ENCODE measurements around the gene EGFLAM. TPM values are rescaled to one million over a fixed set of nuclear protein-coding genes. Genes with fewer than 3 reads are reported as not detected.

The EGFLAM gene
- total and polyA plus RNA-seq, 9 donors: 29.3 to 40.1 (median 36.5) TPM

GRCh38 chr5:38434966-38435705, 176.8 kb downstream of the EGFLAM start:
- Histone ChIP-seq H3K4me1 (ENCODE audit: control insufficient read depth, insufficient read depth, low read length) (peaks cover 24% of the 10 kb centered on the region), H3K27me3 (ENCODE audit: control insufficient read depth, insufficient read depth, low read length) (no peaks in the 10 kb centered on the region), H3K36me3 (ENCODE audit: control insufficient read depth, insufficient read depth, low read length) (no peaks in the 10 kb centered on the region), H3K27ac (ENCODE audit: low read length) (no peak overlapping the region), H3K9me3 (replicated peaks; ENCODE audit: control insufficient read depth, low read depth, low read length) (no peaks in the 10 kb centered on the region), H3K4me3 (ENCODE audit: low read length) (no peak overlapping the region)
- WGBS (ENCODE audit: insufficient coverage): 80% methylated on average over 1 of the region's 7 CpGs
- DNase-seq: no peak

- Histone ChIP-seq H3K4me3 (ENCODE audit: low read length) (no peak overlapping the region), H3K27me3 (ENCODE audit: control insufficient read depth, insufficient read depth, low read length) (no peaks in the 10 kb centered on the region), H3K27ac (ENCODE audit: low read length) (no peak overlapping the region), H3K9me3 (replicated peaks; ENCODE audit: control insufficient read depth, low read depth, low read length) (no peaks in the 10 kb centered on the region), H3K36me3 (ENCODE audit: control insufficient read depth, insufficient read depth, low read length) (no peaks in the 10 kb centered on the region), H3K4me1 (ENCODE audit: control insufficient read depth, insufficient read depth, low read length) (peaks cover 14% of the 10 kb centered on the region)
- WGBS (ENCODE audit: insufficient coverage): no CpG with 5 or more reads among the region's 1 CpG
- no peak for DNase-seq
These were observed 180.4 kb downstream of the EGFLAM start for GRCh38 chr5:38438757-38439156.

- peaks cover 19% of the 10 kb centered on the region for H3K4me1 ChIP-seq (ENCODE audit: control insufficient read depth, insufficient read depth, low read length)
- WGBS (ENCODE audit: insufficient coverage): 0% methylated on average over 3 of the region's 9 CpGs
- no peak overlapping the region for H3K27ac ChIP-seq (ENCODE audit: low read length)
- peak; percentile 97 for DNase-seq
- no peaks in the 10 kb centered on the region for H3K9me3 ChIP-seq (replicated peaks; ENCODE audit: control insufficient read depth, low read depth, low read length)
- no peaks in the 10 kb centered on the region for H3K27me3 ChIP-seq (ENCODE audit: control insufficient read depth, insufficient read depth, low read length)
- H3K4me3 ChIP-seq (ENCODE audit: low read length): no peak overlapping the region
- H3K36me3 ChIP-seq (ENCODE audit: control insufficient read depth, insufficient read depth, low read length): no peaks in the 10 kb centered on the region
These were observed 183.3 kb downstream of the EGFLAM start for GRCh38 chr5:38441453-38442246.

GRCh38 chr5:38442247-38442573, 183.9 kb downstream of the EGFLAM start:
- peaks cover 20% of the 10 kb centered on the region for H3K4me1 ChIP-seq (ENCODE audit: control insufficient read depth, insufficient read depth, low read length)
- no peaks in the 10 kb centered on the region for H3K36me3 ChIP-seq (ENCODE audit: control insufficient read depth, insufficient read depth, low read length)
- WGBS (ENCODE audit: insufficient coverage): no CpG with 5 or more reads among the region's 2 CpGs
- no peak overlapping the region for H3K4me3 ChIP-seq (ENCODE audit: low read length)
- no peak for DNase-seq
- no peaks in the 10 kb centered on the region for H3K27me3 ChIP-seq (ENCODE audit: control insufficient read depth, insufficient read depth, low read length)
- no peaks in the 10 kb centered on the region for H3K9me3 ChIP-seq (replicated peaks; ENCODE audit: control insufficient read depth, low read depth, low read length)
- no peak overlapping the region for H3K27ac ChIP-seq (ENCODE audit: low read length)

GRCh38 chr5:38443390-38443789, 185.0 kb downstream of the EGFLAM start:
- Histone ChIP-seq H3K27ac (ENCODE audit: low read length) (no peak overlapping the region), H3K4me1 (ENCODE audit: control insufficient read depth, insufficient read depth, low read length) (peaks cover 27% of the 10 kb centered on the region), H3K27me3 (ENCODE audit: control insufficient read depth, insufficient read depth, low read length) (no peaks in the 10 kb centered on the region), H3K9me3 (replicated peaks; ENCODE audit: control insufficient read depth, low read depth, low read length) (no peaks in the 10 kb centered on the region), H3K36me3 (ENCODE audit: control insufficient read depth, insufficient read depth, low read length) (no peaks in the 10 kb centered on the region), H3K4me3 (ENCODE audit: low read length) (no peak overlapping the region)
- DNase-seq: no peak
- 83% methylated on average over 2 of the region's 7 CpGs for WGBS (ENCODE audit: insufficient coverage)

GRCh38 chr5:38445374-38446028, 187.1 kb downstream of the EGFLAM start:
- no peaks in the 10 kb centered on the region for H3K9me3 ChIP-seq (replicated peaks; ENCODE audit: control insufficient read depth, low read depth, low read length)
- peak; percentile 52 for DNase-seq
- H3K4me1 ChIP-seq (ENCODE audit: control insufficient read depth, insufficient read depth, low read length): peaks cover 35% of the 10 kb centered on the region
- no peaks in the 10 kb centered on the region for H3K36me3 ChIP-seq (ENCODE audit: control insufficient read depth, insufficient read depth, low read length)
- H3K27ac ChIP-seq (ENCODE audit: low read length): peak overlapping the region; percentile 78
- peak overlapping the region; percentile 39 for H3K4me3 ChIP-seq (ENCODE audit: low read length)
- no peaks in the 10 kb centered on the region for H3K27me3 ChIP-seq (ENCODE audit: control insufficient read depth, insufficient read depth, low read length)
- 50% methylated on average over 16 of the region's 24 CpGs for WGBS (ENCODE audit: insufficient coverage)

- H3K27me3 ChIP-seq (ENCODE audit: control insufficient read depth, insufficient read depth, low read length): no peaks in the 10 kb centered on the region
- no peaks in the 10 kb centered on the region for H3K36me3 ChIP-seq (ENCODE audit: control insufficient read depth, insufficient read depth, low read length)
- peaks cover 41% of the 10 kb centered on the region for H3K4me1 ChIP-seq (ENCODE audit: control insufficient read depth, insufficient read depth, low read length)
- no peaks in the 10 kb centered on the region for H3K9me3 ChIP-seq (replicated peaks; ENCODE audit: control insufficient read depth, low read depth, low read length)
- 73% methylated on average over 20 of the region's 21 CpGs for WGBS (ENCODE audit: insufficient coverage)
- H3K27ac ChIP-seq (ENCODE audit: low read length): peak overlapping the region; percentile 78
- DNase-seq: peak; percentile 44
- H3K4me3 ChIP-seq (ENCODE audit: low read length): peak overlapping the region; percentile 39
These were observed 187.7 kb downstream of the EGFLAM start for GRCh38 chr5:38446029-38446522.

- peaks cover 44% of the 10 kb centered on the region for H3K4me1 ChIP-seq (ENCODE audit: control insufficient read depth, insufficient read depth, low read length)
- WGBS (ENCODE audit: insufficient coverage): no CpG with 5 or more reads among the region's 2 CpGs
- no peaks in the 10 kb centered on the region for H3K9me3 ChIP-seq (replicated peaks; ENCODE audit: control insufficient read depth, low read depth, low read length)
- H3K27ac ChIP-seq (ENCODE audit: low read length): peak overlapping the region; percentile 78
- DNase-seq: peak; percentile 60
- no peaks in the 10 kb centered on the region for H3K27me3 ChIP-seq (ENCODE audit: control insufficient read depth, insufficient read depth, low read length)
- H3K36me3 ChIP-seq (ENCODE audit: control insufficient read depth, insufficient read depth, low read length): no peaks in the 10 kb centered on the region
- no peak overlapping the region for H3K4me3 ChIP-seq (ENCODE audit: low read length)
These were observed 188.7 kb downstream of the EGFLAM start for GRCh38 chr5:38447056-38447455.

- H3K27me3 ChIP-seq (ENCODE audit: control insufficient read depth, insufficient read depth, low read length): no peaks in the 10 kb centered on the region
- peak overlapping the region; percentile 23 for H3K27ac ChIP-seq (ENCODE audit: low read length)
- no peak overlapping the region for H3K4me3 ChIP-seq (ENCODE audit: low read length)
- H3K36me3 ChIP-seq (ENCODE audit: control insufficient read depth, insufficient read depth, low read length): peaks cover 4% of the 10 kb centered on the region
- 37% methylated on average over 2 of the region's 5 CpGs for WGBS (ENCODE audit: insufficient coverage)
- DNase-seq: peak; percentile 97
- no peaks in the 10 kb centered on the region for H3K9me3 ChIP-seq (replicated peaks; ENCODE audit: control insufficient read depth, low read depth, low read length)
- H3K4me1 ChIP-seq (ENCODE audit: control insufficient read depth, insufficient read depth, low read length): peaks cover 47% of the 10 kb centered on the region
These were observed 189.4 kb downstream of the EGFLAM start for GRCh38 chr5:38447786-38448185.
